Stimulated activated CD8-positive, alpha-beta memory T cell treated with anti-CD3 and anti-CD28 coated beads, Interleukin-12 subunit alpha, Interleukin-12 subunit beta, amount 100 ng/mL, for 1 hour (primary cell): ENCODE data around the gene SYTL2.
A peak's percentile ranks its signal among the peaks of the same experiment; 100 is the strongest.

ENCODE experiments used
- DNase-seq: peaks from one replicate; pipeline ENCODE4 v3.0.0-alpha.2; 2020; ENCODE audit warnings: low read depth

Gene SYTL2

GRCh38 chr11:85758480-85759039 lies 52.4 kb downstream of the SYTL2 start:
- DNase-seq: no peak

DNA sequence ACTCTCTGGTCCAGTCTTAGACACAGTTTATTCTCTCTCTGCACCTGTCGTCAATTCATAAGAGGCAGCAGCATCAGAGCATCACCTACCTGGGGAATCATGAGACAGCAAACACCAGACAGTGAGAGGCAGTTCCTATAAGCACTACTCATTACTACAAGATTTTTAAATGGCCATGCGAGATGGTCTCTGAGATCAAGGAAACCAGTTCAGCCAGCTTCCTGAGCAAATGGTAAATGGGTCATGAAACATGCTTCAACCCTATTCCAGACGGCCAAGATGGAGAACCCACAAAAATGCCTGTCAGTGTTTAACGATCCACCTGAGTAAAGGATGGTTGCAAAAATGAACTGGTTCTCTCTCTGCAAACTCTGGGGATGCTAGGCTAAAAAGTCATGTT lies 52.9 kb downstream of the SYTL2 start:
- no peak for DNase-seq

- DNase-seq: no peak
Measured at GRCh38 chr11:85756401-85757200, 54.3 kb downstream of the SYTL2 start.

- DNase-seq: no peak
Measured at GRCh38 chr11:85755701-85756100, 55.2 kb downstream of the SYTL2 start.

DNA sequence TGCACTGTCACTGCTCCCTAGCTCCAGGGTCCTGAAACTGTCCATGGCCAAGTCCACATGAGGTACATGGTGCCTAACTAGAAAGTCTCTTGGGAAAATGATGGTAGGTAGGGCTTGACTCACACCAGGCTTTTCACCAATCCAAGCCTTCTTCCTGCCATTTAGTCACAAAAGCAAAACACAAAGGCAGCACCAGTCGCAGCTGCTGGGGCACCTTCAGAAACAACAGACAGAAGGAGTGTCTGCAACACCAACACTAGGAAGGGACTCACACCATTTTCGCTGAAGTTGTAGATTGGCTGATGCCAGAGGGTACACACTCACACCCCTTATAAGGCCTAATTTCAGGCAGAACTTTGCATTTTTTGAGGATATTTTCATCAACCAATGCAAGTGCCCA lies 55.7 kb downstream of the SYTL2 start:
- DNase-seq: no peak

DNA sequence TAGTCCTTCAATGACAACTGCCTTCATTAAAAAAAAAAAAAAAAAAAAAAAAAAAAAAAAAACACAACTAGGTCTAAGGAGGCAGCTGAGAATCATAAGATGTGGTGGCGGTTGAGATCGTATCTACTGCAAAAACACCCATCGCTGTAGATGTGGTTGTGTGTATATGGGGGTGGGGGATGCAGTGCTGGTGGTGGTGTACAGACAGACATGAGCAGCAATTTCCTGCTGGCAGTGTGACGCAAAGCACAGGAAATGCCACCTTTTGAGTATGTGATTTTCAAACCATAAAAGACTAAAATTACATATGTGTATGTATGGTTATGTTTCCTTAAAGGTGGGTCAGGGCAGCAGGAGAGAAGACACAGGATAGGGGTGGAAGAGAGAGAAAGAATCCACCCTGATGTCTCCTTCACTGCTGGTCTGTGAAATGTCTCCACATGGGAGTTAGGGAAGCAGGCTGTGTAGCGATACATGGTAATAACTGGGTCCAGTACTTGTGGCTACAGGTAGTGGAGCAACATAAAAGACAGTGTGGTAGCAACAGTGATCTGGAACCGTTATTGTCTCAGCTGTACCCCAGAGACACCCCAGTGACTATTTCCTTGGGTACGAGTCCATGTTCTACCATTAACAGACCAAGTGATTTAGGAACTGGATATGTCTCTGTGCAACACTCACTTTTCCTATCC lies 57.9 kb downstream of the SYTL2 start:
- peak; percentile 84 for DNase-seq

- no peak for DNase-seq
Measured at GRCh38 chr11:85752201-85752889, 58.6 kb downstream of the SYTL2 start.

GRCh38 chr11:85751724-85752123 lies 59.2 kb downstream of the SYTL2 start:
- DNase-seq: no peak

- no peak for DNase-seq
Measured at GRCh38 chr11:85750646-85751045, 60.3 kb downstream of the SYTL2 start.

DNA sequence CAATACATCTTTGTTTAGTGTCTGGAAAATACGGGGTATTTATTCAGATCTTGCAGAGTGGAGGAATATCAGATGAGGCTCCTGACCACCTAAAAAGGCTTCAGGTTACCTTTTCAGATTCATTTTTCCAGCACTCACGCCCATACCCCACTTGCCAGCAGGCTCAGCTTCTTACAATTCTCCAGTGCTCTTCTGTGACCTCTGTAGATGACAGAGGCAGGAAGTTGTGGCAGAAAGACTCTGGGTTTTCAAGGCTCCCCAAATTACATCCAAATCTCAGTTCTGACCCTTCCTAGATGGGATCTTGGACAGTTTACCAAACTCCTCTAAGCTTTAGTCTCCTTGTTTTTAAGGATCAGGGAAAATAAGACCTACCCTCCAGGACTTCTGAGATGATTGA lies 61.1 kb downstream of the SYTL2 start:
- DNase-seq: no peak

- no peak for DNase-seq
Measured at GRCh38 chr11:85749287-85749834, 61.6 kb downstream of the SYTL2 start.

GRCh38 chr11:85748455-85748891 lies 62.5 kb downstream of the SYTL2 start:
- DNase-seq: no peak

DNA sequence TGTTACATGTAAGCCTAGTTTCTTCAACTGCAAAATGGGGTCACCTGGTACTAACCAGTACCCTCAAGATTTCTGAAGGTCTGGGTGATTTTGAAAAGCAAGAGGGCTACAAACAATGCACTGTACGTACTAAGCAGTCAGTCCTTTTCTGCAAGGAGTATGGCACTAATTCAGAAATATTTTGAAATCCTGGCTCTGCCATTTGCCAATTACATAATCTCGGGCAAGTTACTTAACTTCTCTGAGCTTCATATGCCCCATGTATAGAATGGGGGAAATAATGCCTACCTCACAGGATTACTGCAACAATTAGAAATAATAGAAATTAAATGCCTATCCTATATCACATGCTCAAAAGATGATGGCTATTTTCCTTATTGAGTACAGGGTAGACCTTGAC lies 64.3 kb downstream of the SYTL2 start:
- no peak for DNase-seq

- DNase-seq: no peak
Measured at GRCh38 chr11:85745626-85746025, 65.3 kb downstream of the SYTL2 start.

GRCh38 chr11:85742873-85743275 lies 68.1 kb downstream of the SYTL2 start:
- no peak for DNase-seq

DNA sequence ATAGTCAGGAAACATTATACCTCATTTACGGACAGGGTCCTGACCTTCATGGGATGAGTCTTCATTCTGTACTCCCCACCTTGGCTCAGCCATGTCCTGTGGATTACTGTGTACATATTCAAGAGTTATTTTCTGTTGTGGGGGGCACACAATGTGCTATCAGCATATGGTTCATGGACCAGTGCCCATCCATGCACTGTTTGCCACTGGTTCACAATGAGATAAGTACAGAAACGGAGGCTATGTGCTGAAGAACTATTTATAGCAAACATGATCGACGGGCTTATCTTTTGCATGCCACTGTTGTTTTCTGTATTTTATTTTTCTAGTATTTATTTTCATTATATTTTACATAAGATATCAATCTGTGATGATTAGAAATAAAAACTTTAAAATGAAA lies 68.6 kb downstream of the SYTL2 start:
- DNase-seq: no peak

DNA sequence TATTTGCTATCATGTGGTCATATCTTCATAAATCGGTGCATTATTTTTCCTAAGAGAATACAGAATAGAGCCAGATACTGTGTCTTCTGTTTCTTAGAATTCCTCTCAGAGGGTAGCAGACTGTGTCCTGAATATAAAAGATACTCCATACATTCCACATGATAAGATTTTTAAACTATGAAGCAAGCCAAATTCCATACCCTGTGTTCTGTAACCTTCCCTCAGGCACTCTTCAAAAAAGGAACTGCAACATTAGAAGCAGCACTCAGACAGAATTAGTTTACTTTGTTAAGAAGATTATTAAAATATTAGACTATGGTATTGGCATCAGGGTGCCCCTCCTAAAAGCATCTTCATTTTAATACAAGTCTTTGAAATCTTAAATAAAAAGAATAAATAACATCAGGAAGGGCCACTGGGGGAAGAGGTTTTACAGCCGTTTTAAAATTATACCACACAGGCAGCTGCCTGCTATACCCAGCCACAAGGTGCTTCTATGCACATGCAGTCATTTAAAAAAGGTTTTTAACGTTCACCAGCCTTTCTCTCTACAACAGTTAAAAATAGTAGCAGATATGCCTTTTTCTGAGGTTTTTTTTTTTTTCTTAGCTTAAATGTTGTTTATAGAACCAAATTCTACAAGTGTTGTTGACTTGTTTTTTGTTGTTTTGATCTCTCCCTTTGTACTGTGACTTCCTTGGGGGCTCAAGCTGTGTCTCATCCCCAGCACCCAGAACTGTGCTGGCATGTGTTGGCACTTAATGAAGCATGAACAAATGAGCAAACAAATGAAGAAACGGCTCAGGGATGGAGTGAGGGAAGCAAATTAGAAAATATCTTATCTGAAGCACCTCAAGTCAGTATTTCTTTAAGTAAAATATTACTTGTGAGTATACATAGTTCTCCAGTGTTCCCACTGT lies 70.2 kb downstream of the SYTL2 start:
- no peak for DNase-seq

- DNase-seq: no peak
Measured at GRCh38 chr11:85737738-85738137, 73.2 kb downstream of the SYTL2 start.

DNA sequence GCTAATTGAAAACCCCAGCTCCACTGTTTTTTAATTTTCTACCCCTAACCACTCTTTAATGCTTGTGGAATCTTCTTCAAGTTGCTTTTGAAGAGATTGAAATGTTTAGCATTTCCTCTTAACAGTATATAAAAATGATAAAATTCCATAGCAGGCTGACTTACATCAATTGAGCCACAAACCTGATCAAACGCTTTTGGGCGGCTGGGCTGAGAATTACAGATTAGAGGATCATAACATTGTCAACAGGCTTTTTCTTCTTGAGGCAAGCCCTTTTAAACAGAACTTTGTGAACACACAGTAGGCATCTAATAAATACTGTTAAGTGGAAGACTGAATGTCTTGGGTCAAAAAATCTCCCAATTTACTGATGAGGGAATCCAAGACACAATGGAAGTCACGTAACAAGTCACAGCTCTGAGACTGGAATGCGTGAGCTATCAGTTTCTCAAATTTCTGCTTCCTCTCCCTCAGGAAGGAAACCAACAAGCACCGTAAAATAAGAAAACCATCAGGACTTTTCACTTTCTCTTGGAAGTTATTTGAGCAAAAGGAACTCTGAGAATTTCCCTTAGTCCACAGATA lies 75.0 kb downstream of the SYTL2 start:
- no peak for DNase-seq

DNA sequence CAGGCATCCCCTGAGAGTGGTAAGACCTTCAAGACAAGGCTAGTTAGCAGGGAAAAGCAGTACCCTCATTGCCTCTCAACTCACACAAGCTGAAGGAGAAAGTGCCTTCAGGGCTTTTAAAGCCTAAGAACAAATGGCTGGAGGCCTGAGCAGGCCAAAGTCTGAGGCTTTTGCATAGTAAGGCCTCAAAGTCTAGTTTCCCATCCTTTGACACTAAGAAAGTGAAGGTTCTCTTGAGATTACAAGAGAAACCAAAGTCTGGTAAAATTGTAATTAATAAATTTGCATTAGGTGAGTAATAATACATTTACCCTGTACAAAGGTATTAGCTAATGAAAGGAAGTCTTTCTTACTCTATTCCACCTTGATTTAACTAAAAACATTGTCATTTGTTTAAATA lies 78.0 kb downstream of the SYTL2 start:
- no peak for DNase-seq

- DNase-seq: no peak
Measured at GRCh38 chr11:85726381-85726780, 84.6 kb downstream of the SYTL2 start.
